ENCODE measurements around the gene UTS2B.

- TF ChIP-seq EP300 (IDR thresholded peaks at IDR 0.05; ENCODE audit: borderline replicate concordance in 1 of 2, low read depth in 1 of 2, low read length in 1 of 2) (no peak), REST (IDR thresholded peaks at IDR 0.05; ENCODE audit: low read depth, low read length) (no peak), CTCF (IDR thresholded peaks at IDR 0.05) (no peak)
These were observed 17.8 kb upstream of the UTS2B start for GRCh38 chr3:191348098-191348497.
